Measurements from ENCODE around the gene ARFGAP3.

The ARFGAP3 gene

GRCh38 chr22:42841444-42841843 is 15.6 kb downstream of the ARFGAP3 start:
- Histone ChIP-seq H3K9me3 (ENCODE audit: insufficient read depth, low read length, severe bottlenecking) (no peaks in the 10 kb centered on the region), H3K79me2 (ENCODE audit: insufficient read depth, low read length) (peaks cover 13% of the 10 kb centered on the region; the same call in 1 of the 2 replicates), H3K9ac (ENCODE audit: low read depth, low read length) (no peak overlapping the region), H3K4me1 (ENCODE audit: insufficient read depth, low read length) (no peaks in the 10 kb centered on the region), H3K27ac (ENCODE audit: low read length) (no peak overlapping the region), H3K36me3 (ENCODE audit: insufficient read depth, low read length) (peaks cover 65% of the 10 kb centered on the region), H2AFZ (ENCODE audit: low read depth, low read length) (no peak overlapping the region), H3K4me3 (ENCODE audit: low read depth in 1 of 2, low read length in 2 of 2) (no peak overlapping the region), H4K20me1 (ENCODE audit: insufficient read depth, low read length) (no peaks in the 10 kb centered on the region; the same call in 1 of the 2 replicates), H3K4me2 (ENCODE audit: insufficient read depth, low read length) (no peak overlapping the region), H3K27me3 (ENCODE audit: insufficient read depth, low read length, poor library complexity) (no peaks in the 10 kb centered on the region)
- TF ChIP-seq CTCF (IDR thresholded peaks at IDR 0.05; ENCODE audit: borderline replicate concordance, extremely low read depth, low read length, poor library complexity, severe bottlenecking): no peak
- no peak for TF ChIP-seq EZH2 (IDR thresholded peaks at IDR 0.05; ENCODE audit: borderline replicate concordance, low read depth, low read length, severe bottlenecking)
- ATAC-seq (ENCODE audit: insufficient read depth, low read depth) (no peak), DNase-seq (no peak)

- Histone ChIP-seq H3K79me2 (ENCODE audit: insufficient read depth, low read length) (0 out of 2 replicates have a peak, but pooled peaks cover 3% of the 10 kb centered on the region), H3K27me3 (ENCODE audit: insufficient read depth, low read length, poor library complexity) (no peaks in the 10 kb centered on the region), H3K27ac (ENCODE audit: low read length) (no peak overlapping the region), H3K4me1 (ENCODE audit: insufficient read depth, low read length) (no peaks in the 10 kb centered on the region), H3K4me2 (ENCODE audit: insufficient read depth, low read length) (no peak overlapping the region), H3K9ac (ENCODE audit: low read depth, low read length) (no peak overlapping the region), H4K20me1 (ENCODE audit: insufficient read depth, low read length) (no peaks in the 10 kb centered on the region), H3K4me3 (ENCODE audit: low read depth in 1 of 2, low read length in 2 of 2) (no peak overlapping the region), H3K9me3 (ENCODE audit: insufficient read depth, low read length, severe bottlenecking) (no peaks in the 10 kb centered on the region), H2AFZ (ENCODE audit: low read depth, low read length) (no peak overlapping the region), H3K36me3 (ENCODE audit: insufficient read depth, low read length) (peaks cover 76% of the 10 kb centered on the region)
- no peak for DNase-seq
- TF ChIP-seq EZH2 (IDR thresholded peaks at IDR 0.05; ENCODE audit: borderline replicate concordance, low read depth, low read length, severe bottlenecking) (no peak), CTCF (IDR thresholded peaks at IDR 0.05; ENCODE audit: borderline replicate concordance, extremely low read depth, low read length, poor library complexity, severe bottlenecking) (no peak)
- ATAC-seq (ENCODE audit: insufficient read depth, low read depth): no peak
Observed at GRCh38 chr22:42837556-42837955, 19.5 kb downstream of the ARFGAP3 start.

GRCh38 chr22:42836026-42836425 is 21.0 kb downstream of the ARFGAP3 start:
- 0 out of 2 replicates have a peak, but pooled peaks cover 3% of the 10 kb centered on the region for H3K79me2 ChIP-seq (ENCODE audit: insufficient read depth, low read length)
- DNase-seq (no peak), ATAC-seq (ENCODE audit: insufficient read depth, low read depth) (no peak)
- no peaks in the 10 kb centered on the region for H3K27me3 ChIP-seq (ENCODE audit: insufficient read depth, low read length, poor library complexity)
- H3K27ac ChIP-seq (ENCODE audit: low read length): no peak overlapping the region
- H2AFZ ChIP-seq (ENCODE audit: low read depth, low read length): no peak overlapping the region
- H3K9ac ChIP-seq (ENCODE audit: low read depth, low read length): no peak overlapping the region
- H3K36me3 ChIP-seq (ENCODE audit: insufficient read depth, low read length): peaks cover 79% of the 10 kb centered on the region
- H3K9me3 ChIP-seq (ENCODE audit: insufficient read depth, low read length, severe bottlenecking): no peaks in the 10 kb centered on the region
- H4K20me1 ChIP-seq (ENCODE audit: insufficient read depth, low read length): no peaks in the 10 kb centered on the region
- TF ChIP-seq EZH2 (IDR thresholded peaks at IDR 0.05; ENCODE audit: borderline replicate concordance, low read depth, low read length, severe bottlenecking): no peak
- TF ChIP-seq CTCF (IDR thresholded peaks at IDR 0.05; ENCODE audit: borderline replicate concordance, extremely low read depth, low read length, poor library complexity, severe bottlenecking): no peak
- H3K4me3 ChIP-seq (ENCODE audit: low read depth in 1 of 2, low read length in 2 of 2): no peak overlapping the region
- H3K4me2 ChIP-seq (ENCODE audit: insufficient read depth, low read length): no peak overlapping the region
- H3K4me1 ChIP-seq (ENCODE audit: insufficient read depth, low read length): no peaks in the 10 kb centered on the region
